K562 (cell line): ENCODE measurements around the gene CD226.
"Not testable (repeated sequence)": the region's sequence is repeated elsewhere in the genome, so short reads cannot be mapped to it uniquely, and the experiment has no call there.

Experiments used
- POLR2A ChIP-seq: fragments of 450-650 bp; conservative IDR thresholded peaks from 2 replicates; pipeline ENCODE4 v1.6.1; 2016
- SMAD1 ChIP-seq: fragments of 150-350 bp; IDR thresholded peaks from 2 replicates; pipeline ENCODE4 v1.6.1; 2014; ENCODE audit warnings: low read length, low read depth; ENCODE audit not compliant: partially characterized antibody

DNA sequence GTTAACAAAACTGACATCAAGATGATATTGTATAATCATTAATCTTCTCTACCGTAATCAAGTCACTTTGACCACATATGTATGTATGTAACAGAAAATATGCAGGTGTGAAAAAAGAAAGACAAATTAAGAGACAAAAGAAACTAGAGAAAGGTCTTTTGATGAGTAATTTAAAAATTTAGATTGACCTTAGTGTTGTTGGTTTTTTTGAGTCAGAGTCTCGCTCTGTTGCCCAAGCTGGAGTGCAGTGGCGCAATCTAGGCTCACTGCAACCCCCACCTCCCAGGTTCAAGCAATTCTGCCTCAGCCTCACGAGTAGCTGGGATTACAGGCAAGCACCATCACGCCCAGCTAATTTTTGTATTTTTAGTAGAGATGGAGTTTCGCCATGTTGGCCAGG lies 82.9 kb downstream of the CD226 start:
- TF ChIP-seq POLR2A, SMAD1: not testable (repeated sequence)
